Measurements from ENCODE around the gene TMTC4.
A peak's percentile ranks its signal among the peaks of the same experiment; 100 is the strongest.
"Not testable (repeated sequence)": the region's sequence is repeated elsewhere in the genome, so short reads cannot be mapped to it uniquely, and the experiment has no call there.

Gene TMTC4

DNA sequence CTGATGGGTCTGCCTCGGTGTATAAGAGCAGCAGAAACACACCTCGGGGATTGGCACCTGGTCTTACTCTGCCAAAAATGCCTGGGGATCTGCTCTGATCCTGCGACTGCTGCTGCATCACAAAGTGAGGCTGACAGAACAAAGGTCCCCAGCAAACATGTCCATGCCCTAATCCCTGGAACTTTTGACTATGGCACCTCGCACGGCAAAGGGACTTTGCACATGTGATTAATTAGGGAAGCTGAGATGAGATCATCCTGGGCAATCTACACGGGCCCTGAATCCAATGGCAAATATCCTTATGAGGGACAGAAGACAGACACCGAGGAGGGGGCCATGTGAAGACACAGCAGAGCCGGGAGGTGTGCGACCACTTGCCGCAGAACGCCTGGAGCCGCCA lies 94.5 kb downstream of the TMTC4 start:
- DNase-seq: no peak

DNA sequence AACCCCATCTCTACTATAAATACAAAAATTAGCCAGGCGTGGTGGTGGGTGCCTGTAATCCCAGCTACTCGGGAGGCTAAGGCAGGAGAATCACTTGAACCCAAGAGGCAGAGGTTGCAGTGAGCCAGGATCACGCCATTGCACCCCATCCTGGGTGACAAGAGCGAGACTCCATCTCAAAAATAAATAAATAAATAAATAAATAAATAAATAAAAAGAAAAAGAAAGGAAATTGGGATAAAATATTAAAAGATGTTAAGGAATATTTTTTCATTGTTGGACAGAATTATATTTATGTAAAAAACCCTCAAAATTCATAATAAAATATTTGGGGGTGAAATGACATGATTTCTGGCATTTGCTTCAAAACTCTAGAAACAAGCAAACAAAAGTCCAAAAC lies 97.4 kb downstream of the TMTC4 start:
- not testable (repeated sequence) for DNase-seq

DNA sequence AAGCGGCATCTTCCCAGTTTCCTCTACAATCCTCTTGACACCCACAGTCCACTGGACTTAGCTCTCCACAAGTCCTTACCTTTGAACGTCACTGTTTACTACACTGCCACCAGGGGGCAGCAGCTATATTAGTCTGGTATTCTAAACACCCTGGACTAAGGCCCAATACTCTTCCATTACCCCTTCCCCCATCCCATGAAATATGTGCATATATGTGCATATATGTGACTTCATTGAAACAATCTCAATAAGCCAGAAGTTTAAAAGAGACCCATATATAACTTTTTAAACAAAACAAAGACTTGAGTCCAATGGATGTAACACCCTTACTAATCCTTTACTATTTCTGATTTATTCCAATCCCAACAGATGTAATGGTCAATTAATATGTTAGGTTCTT lies 101.5 kb downstream of the TMTC4 start:
- DNase-seq: peak; percentile 83

DNA sequence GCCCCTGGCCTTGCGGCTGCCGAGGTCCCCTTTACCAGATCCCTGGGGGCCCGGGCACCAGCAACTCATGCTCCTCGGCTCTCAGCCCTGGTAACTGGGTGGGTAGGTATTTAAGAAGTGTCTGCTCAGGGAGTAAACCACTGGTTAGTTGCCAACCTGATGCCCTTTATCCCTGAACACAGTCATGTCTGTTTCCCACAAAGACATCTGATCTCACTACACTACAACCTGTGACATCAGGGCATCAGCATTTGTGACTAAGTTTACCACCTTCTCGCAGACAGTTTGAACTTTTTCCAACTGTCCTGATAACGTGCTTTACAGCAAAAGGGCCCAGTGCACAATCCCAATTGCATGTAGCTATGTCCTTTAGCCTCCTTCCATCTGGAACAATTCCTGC lies 108.1 kb downstream of the TMTC4 start:
- DNase-seq: no peak

DNA sequence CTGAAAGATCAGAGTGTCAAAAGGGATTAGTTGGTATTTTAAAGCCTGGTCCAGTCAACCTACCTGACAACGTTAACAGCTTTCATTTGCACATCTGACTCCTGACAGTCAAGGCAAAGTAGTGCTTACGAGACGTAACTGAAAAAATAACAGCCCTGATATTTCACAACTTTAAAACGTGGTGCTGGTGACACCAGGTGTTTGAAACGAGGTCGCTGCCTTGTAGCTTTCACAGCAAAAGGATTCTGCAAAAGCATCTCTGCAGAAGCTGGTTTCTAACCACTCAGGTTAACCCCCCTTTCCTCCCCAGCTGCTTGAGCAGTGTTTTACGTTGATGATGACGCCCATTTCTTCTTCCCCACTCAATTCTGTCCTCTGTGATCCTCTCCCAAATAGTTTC lies 109.3 kb downstream of the TMTC4 start:
- no peak for DNase-seq

DNA sequence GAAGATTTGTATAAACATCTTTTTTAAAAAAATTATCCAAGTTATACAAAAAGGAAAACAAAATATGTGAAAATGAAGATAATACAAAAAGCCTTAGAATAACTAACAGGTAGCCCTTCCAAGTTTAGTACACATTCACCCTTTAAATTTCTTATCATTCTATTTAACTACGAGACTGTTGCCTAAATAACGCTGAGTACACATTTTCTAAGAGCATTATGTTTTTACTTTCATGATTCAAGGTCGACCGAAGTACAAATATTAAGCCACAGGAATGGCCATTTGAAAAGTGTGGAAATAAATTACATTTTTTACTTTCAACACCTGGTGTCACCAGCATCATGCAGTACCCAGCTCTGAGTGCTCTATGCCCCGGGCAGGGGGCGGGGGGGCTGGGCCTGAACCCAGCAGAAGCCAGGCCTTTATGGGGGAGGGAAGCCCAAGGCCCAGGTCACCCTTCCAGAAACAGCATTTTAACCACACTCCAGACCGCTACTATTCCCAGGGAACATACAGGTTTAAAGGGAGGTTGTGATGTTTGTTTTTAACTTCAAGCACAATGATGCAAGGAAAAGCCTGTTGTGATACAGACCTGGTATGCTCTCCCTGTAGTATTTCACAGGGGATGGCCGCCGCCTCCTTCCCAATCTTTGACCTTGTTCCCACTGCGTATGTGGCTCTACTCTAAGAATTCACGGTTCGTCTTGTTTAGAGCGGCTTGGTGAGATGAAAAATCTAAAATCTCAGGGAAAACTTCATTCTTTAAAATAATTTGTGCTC lies 110.0 kb downstream of the TMTC4 start:
- DNase-seq: no peak

DNA sequence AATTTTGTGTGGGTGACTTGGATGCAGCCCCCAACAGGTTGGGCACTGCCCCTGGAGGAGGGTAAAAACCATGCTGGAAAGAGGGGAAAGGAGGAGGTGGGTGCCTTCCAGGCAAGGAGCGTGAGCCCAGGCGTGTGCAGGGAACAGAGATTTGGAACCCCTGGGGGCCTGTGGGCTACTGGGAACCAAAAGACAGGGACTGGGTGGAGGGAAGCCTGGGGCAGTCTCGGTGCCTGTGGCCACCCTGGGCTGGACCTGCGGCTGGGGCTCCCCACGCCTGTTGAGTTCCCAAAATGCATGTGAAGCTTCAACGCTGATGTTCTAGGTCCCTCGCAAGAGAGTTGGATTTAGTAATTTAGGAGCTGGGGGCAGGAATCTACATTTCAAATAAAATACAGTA lies 110.8 kb downstream of the TMTC4 start:
- no peak for DNase-seq

DNA sequence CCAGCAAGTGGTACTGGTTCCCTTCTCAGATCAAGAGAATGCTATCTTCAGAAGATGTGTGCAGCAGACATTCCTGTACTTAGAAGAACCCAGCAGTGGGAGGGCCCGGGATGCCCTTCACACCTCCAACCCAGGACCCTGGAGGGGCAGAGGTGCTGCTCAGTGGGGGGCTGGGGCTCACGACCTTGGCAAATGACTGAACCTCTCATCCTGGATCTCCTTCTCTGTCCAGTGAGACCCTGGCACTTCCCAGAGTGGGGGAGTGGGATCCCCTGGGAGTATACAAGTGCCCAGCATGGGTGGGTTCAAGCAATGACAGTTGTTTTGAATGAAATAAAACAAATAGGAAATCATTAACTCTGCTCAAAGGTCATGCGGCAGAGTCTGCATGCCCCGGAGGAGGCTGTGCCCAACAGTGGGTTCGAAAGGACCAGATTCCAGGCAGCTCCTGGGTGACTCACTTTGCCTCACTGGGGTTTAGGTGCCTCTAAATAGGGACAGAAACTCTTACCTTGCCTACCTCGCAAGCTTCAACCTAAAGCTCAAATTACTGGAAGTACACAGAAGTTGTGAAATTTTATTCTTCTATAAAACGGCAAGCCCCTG lies 112.9 kb downstream of the TMTC4 start:
- DNase-seq: no peak

DNA sequence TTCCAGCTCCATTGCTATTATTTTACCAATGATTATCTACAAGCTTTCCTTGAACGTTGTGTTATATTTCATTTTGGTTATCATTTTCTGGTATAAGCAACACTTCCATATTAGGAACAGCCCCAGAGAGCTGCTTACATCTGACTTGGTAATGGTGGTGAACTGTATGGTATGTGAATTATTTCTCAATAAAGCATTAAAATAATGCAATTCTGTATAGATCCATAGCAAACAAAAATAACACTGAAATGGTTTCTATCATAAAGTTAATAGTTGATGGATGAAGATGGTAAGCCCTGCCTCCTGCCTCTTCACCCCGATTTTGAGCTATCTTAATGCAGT lies 113.5 kb downstream of the TMTC4 start:
- DNase-seq: no peak

DNA sequence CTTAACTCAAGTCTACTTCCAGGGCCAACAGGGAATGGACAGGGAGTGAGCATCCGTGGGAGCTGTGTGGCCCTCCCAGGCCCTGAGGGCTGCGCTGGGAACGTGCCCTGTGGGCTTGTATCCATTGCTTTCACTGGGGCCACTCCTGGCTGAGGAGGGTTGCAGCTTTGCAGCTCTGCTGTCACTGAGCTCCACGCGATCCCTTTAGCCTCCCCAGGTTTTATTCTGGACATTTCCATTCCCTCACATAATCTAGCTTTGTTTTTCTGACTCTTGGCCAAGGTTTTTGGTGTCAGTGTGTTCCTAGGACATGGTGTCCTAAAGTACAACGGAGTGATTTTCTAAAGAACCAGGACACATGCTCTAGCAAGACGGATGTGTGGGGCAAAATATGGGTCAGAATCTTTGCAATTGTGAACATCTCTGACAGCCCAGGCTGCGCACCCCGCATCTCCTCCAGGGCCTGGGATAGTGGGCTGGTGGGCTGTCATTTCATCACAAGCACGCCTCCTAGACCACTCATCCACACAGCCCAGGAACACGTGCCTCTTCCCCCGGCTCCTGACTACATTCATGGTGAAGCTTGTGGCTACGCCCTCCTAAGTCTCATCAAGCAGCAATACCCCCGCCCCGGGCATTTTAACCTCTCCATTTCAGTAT lies 114.0 kb downstream of the TMTC4 start:
- no peak for DNase-seq

DNA sequence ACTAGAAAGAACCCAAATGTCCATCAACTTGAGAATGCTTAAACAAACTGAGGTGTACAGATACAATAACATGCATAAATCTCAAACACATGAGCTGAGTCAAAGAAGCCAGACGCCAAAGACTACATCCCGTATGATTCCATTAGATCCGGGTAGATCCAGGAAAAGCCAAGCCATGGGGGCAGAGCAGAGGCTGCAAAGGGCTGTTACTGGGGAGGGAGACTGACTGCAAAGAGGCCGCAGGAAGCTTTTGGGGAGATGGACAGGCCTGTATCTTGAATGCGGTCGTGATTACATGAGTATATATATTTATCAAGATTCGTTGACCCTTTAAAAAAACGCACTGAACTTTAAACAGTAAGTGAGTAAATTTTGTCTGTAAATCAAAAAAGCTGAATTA lies 114.7 kb downstream of the TMTC4 start:
- no peak for DNase-seq

Data from islet precursor cell (in vitro differentiated cells).